ENCODE data around the gene KLHL26. TPM values are rescaled to one million over a fixed set of nuclear protein-coding genes. Genes with fewer than 3 reads are reported as not detected.

Gene KLHL26
- total RNA-seq, 1 experiment from 2014 or later = 17.1 TPM

- POLR2A ChIA-PET = no interaction called here
- Histone ChIP-seq H2AFZ (ENCODE audit: low read depth, low read length, poor library complexity, severe bottlenecking) (no peak overlapping the region), H3K27ac (ENCODE audit: low read depth, low read length) (no peak overlapping the region), H4K20me1 (ENCODE audit: insufficient read depth) (no peaks in the 10 kb centered on the region), H3K79me2 (ENCODE audit: insufficient read depth, low read length) (no peaks in the 10 kb centered on the region), H3K4me3 (replicated peaks in 1 of 2; ENCODE audit: low read depth in 1 of 2, low read length in 2 of 2) (no peak overlapping the region), H3K9me2 (ENCODE audit: insufficient read depth) (no peaks in the 10 kb centered on the region), H3K27me3 (ENCODE audit: insufficient read depth, low read length) (no peaks in the 10 kb centered on the region), H3K9ac (ENCODE audit: low read length) (no peak overlapping the region), H3K36me3 (ENCODE audit: control insufficient read depth in 1 of 2, insufficient read depth in 2 of 2, low read length in 2 of 2) (no peaks in the 10 kb centered on the region), H3K4me1 (ENCODE audit: control insufficient read depth in 1 of 2, insufficient read depth in 2 of 2, low read length in 2 of 2) (peaks cover 6 to 11% of the 10 kb centered on the region in 2 experiments; a peak in 3 of 4 replicates), H3K4me2 (ENCODE audit: low read length) (no peak overlapping the region), H3K9me3 (ENCODE audit: control insufficient read depth in 1 of 2, insufficient read depth in 1 of 2, low read depth in 1 of 2, low read length in 2 of 2) (no peaks in the 10 kb centered on the region)
- CTCF ChIA-PET = no interaction called here
- BruUV-seq (replicated peaks) = no TSS peak
- no peak for DNase-seq (ENCODE audit: low read depth, low spot score)
- ATAC-seq = no peak
- TF ChIP-seq REST (IDR thresholded peaks at IDR 0.05; ENCODE audit: low read depth) = no peak
- no peak for TF ChIP-seq TCF7L2 (IDR thresholded peaks at IDR 0.05; ENCODE audit: borderline replicate concordance, extremely low read depth, insufficient read depth, insufficient read length)
- no peak for TF ChIP-seq ZNF274 (IDR thresholded peaks at IDR 0.05; ENCODE audit: low read depth, low read length)
- TF ChIP-seq SP1 (IDR thresholded peaks at IDR 0.05; ENCODE audit: low read depth) = no peak
- TF ChIP-seq, protein P1, sequence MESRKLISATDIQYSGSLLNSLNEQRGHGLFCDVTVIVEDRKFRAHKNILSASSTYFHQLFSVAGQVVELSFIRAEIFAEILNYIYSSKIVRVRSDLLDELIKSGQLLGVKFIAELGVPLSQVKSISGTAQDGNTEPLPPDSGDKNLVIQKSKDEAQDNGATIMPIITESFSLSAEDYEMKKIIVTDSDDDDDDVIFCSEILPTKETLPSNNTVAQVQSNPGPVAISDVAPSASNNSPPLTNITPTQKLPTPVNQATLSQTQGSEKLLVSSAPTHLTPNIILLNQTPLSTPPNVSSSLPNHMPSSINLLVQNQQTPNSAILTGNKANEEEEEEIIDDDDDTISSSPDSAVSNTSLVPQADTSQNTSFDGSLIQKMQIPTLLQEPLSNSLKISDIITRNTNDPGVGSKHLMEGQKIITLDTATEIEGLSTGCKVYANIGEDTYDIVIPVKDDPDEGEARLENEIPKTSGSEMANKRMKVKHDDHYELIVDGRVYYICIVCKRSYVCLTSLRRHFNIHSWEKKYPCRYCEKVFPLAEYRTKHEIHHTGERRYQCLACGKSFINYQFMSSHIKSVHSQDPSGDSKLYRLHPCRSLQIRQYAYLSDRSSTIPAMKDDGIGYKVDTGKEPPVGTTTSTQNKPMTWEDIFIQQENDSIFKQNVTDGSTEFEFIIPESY (IDR thresholded peaks at IDR 0.05; ENCODE audit: extremely low read depth, insufficient replicate concordance, low read length) = no peak
- TF ChIP-seq POLR2A (IDR thresholded peaks at IDR 0.05; ENCODE audit: borderline replicate concordance, extremely low read depth, insufficient read depth, insufficient read length) = no peak
- RAD21 ChIA-PET (ENCODE audit: low non-redundant PET in 1 of 2, low total read pairs in 2 of 2, uncharacterized antibody in 2 of 2, unreplicated experiment in 2 of 2) = no interaction called here
- intact Hi-C loops (cut with micrococcal nuclease) = no loop called here
These were observed 16.5 kb upstream of the KLHL26 start for GRCh38 chr19:18620311-18620710.

Measured in HCT116 (cell line).